ENCODE data around the gene CXXC5. TPM values are rescaled to one million over a fixed set of nuclear protein-coding genes. Genes with fewer than 3 reads are reported as not detected.
A peak's percentile ranks its signal among the peaks of the same experiment; 100 is the strongest.

CXXC5 gene
- total RNA-seq, 1 donor from 2014 or later: 37.3 TPM

GRCh38 chr5:139660923-139661814 is 13.0 kb downstream of the CXXC5 start:
- Mint-ChIP-seq H3K27ac (ENCODE audit: unreplicated experiment) (peak overlapping the region; percentile 61), H3K36me3 (ENCODE audit: low read depth, unreplicated experiment) (no peaks in the 10 kb centered on the region), H3K4me3 (ENCODE audit: unreplicated experiment) (no peak overlapping the region), H3K4me1 (ENCODE audit: unreplicated experiment) (peaks cover 42% of the 10 kb centered on the region), H3K27me3 (ENCODE audit: unreplicated experiment) (peaks cover 7% of the 10 kb centered on the region), H3K9me3 (ENCODE audit: unreplicated experiment) (no peaks in the 10 kb centered on the region)
- no peak for DNase-seq (ENCODE audit: low spot score)
- TF ChIP-seq, protein P1, sequence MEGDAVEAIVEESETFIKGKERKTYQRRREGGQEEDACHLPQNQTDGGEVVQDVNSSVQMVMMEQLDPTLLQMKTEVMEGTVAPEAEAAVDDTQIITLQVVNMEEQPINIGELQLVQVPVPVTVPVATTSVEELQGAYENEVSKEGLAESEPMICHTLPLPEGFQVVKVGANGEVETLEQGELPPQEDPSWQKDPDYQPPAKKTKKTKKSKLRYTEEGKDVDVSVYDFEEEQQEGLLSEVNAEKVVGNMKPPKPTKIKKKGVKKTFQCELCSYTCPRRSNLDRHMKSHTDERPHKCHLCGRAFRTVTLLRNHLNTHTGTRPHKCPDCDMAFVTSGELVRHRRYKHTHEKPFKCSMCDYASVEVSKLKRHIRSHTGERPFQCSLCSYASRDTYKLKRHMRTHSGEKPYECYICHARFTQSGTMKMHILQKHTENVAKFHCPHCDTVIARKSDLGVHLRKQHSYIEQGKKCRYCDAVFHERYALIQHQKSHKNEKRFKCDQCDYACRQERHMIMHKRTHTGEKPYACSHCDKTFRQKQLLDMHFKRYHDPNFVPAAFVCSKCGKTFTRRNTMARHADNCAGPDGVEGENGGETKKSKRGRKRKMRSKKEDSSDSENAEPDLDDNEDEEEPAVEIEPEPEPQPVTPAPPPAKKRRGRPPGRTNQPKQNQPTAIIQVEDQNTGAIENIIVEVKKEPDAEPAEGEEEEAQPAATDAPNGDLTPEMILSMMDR (IDR thresholded peaks at IDR 0.05; ENCODE audit: unreplicated experiment): no peak

GRCh38 chr5:139662617-139663016 is 14.5 kb downstream of the CXXC5 start:
- Mint-ChIP-seq H3K4me1 (ENCODE audit: unreplicated experiment) (peaks cover 27% of the 10 kb centered on the region), H3K36me3 (ENCODE audit: low read depth, unreplicated experiment) (no peaks in the 10 kb centered on the region), H3K4me3 (ENCODE audit: unreplicated experiment) (no peak overlapping the region), H3K9me3 (ENCODE audit: unreplicated experiment) (no peaks in the 10 kb centered on the region), H3K27me3 (ENCODE audit: unreplicated experiment) (peaks cover 5% of the 10 kb centered on the region), H3K27ac (ENCODE audit: unreplicated experiment) (no peak overlapping the region)
- no peak for DNase-seq (ENCODE audit: low spot score)
- TF ChIP-seq, protein P1 (IDR thresholded peaks at IDR 0.05; ENCODE audit: unreplicated experiment): no peak

DNA sequence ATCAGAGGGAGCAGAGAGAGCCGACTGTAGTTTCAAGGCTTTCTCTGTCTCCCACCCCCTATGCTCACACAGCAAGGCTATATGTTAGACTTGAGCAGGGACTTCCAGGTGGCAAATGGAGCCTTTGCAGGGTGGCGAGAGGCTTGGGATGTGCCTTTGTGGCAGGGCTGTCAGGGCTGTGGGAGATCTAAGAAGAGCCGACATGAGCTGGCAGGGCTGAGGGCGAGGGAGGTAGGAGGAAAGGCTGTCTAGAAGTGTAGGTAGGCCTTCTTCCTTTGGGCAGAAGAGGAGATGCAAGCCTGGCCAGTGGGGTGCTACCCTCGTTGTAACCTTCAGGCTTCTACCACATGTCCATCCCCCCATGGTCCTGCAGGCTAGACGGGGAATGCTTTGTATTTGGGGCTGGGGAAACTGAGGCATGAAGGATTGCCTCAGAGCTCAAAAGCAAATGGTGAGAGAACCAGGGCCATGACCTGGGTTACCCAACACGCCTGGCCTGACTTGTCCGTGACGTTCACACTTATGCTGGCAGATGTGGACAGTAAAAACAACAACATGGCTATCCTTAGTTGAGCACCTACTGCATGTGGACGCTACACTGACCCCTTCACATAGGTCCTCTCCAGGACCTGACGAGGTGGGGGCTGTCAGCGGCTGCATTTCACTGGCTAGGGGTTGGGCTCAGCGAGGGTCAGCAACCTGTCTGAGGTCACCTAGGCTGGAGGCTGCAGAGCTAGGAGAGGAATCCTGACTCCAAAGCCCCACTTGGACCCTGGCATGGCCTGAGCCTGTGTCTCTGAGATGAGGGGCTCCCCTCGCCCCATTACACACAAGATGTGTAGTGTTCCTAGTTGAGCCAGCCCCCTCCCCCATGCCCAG is 15.3 kb downstream of the CXXC5 start:
- H3K36me3 Mint-ChIP-seq (ENCODE audit: low read depth, unreplicated experiment): no peaks in the 10 kb centered on the region
- DNase-seq (ENCODE audit: low spot score): no peak
- peaks cover 21% of the 10 kb centered on the region for H3K4me1 Mint-ChIP-seq (ENCODE audit: unreplicated experiment)
- no peak overlapping the region for H3K27ac Mint-ChIP-seq (ENCODE audit: unreplicated experiment)
- H3K27me3 Mint-ChIP-seq (ENCODE audit: unreplicated experiment): peaks cover 5% of the 10 kb centered on the region
- H3K4me3 Mint-ChIP-seq (ENCODE audit: unreplicated experiment): no peak overlapping the region
- TF ChIP-seq, protein P1 (IDR thresholded peaks at IDR 0.05; ENCODE audit: unreplicated experiment): no peak
- no peaks in the 10 kb centered on the region for H3K9me3 Mint-ChIP-seq (ENCODE audit: unreplicated experiment)

DNA sequence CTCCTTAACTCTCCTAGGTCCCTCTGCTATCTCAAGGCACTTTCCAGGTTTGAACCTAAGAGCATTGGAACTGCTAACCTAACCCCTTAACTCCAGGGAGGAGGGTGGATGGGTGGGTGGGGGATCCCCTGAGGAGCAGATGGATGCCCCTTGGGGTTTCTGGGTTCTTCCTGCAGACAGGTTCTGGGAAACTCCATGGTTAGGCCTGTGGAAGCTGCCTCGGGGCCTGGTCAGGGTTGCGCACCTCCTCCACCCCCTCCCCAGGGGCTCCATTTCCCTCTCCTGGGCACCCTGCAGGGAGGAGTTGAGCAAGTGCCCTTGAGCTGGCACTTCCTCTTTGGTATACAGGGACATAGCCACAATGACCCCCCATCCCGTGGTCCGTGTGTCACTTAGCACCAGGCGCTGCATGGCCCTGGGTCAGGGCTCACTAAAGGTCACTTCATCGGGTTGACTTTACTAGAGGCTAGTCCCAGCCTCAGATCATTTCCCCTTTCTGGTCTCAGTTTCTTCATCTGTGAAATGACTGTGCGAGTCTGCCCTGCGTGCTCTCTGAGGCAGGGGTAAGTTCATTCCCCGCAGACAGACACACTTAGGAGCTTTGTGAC is 16.0 kb downstream of the CXXC5 start:
- Mint-ChIP-seq H3K27me3 (ENCODE audit: unreplicated experiment) (peaks cover 5% of the 10 kb centered on the region), H3K27ac (ENCODE audit: unreplicated experiment) (no peak overlapping the region), H3K9me3 (ENCODE audit: unreplicated experiment) (no peaks in the 10 kb centered on the region), H3K4me1 (ENCODE audit: unreplicated experiment) (peaks cover 17% of the 10 kb centered on the region), H3K4me3 (ENCODE audit: unreplicated experiment) (no peak overlapping the region), H3K36me3 (ENCODE audit: low read depth, unreplicated experiment) (no peaks in the 10 kb centered on the region)
- no peak for DNase-seq (ENCODE audit: low spot score)
- TF ChIP-seq, protein P1 (IDR thresholded peaks at IDR 0.05; ENCODE audit: unreplicated experiment): no peak

All from endothelial cell (in vitro differentiated cells).